ENCODE results near the gene ZNF565.

Gene ZNF565

DNA sequence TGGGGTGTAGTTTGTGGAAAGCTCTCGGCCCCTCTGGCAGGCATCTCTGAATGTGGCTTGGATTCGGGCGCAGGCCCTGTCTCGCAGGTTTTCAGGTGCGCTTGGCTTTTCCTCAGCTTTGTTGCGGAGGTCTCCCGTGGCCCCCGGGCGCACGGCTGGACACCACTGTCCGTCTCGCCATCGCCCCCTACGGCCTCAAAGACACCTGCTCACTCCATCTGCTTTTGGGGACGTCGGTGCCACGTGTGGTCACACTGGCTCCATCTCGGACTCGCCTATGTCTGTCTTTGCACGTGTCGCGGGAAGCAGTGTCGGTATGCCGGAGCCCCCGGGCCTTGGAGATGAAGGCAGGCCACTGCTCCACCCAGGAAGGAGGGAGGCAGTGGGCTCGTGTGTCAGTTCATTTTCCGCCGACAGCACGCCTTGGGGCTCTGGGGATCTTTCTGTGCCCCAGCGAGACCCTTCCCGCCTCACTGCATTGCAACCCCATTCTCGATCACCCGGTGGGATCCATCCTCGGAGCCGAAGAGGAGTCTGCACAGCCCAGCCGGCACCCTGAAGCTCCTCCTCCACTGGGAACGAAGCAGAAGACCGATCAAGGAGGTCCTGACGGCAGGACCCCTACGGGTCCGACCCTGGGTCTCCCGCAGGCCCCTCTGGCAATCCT, 42.5 kb upstream of the ZNF565 start:
- TF ChIP-seq MYC (IDR thresholded peaks at IDR 0.05; ENCODE audit: low read depth, low read length): no peak
- TF ChIP-seq, protein P1, sequence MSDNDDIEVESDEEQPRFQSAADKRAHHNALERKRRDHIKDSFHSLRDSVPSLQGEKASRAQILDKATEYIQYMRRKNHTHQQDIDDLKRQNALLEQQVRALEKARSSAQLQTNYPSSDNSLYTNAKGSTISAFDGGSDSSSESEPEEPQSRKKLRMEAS (IDR thresholded peaks at IDR 0.05; ENCODE audit: low read depth, low read length): no peak
- TF ChIP-seq POLR2A (IDR thresholded peaks at IDR 0.05; ENCODE audit: extremely low read depth, insufficient read length): no peak
- TF ChIP-seq, protein P2, sequence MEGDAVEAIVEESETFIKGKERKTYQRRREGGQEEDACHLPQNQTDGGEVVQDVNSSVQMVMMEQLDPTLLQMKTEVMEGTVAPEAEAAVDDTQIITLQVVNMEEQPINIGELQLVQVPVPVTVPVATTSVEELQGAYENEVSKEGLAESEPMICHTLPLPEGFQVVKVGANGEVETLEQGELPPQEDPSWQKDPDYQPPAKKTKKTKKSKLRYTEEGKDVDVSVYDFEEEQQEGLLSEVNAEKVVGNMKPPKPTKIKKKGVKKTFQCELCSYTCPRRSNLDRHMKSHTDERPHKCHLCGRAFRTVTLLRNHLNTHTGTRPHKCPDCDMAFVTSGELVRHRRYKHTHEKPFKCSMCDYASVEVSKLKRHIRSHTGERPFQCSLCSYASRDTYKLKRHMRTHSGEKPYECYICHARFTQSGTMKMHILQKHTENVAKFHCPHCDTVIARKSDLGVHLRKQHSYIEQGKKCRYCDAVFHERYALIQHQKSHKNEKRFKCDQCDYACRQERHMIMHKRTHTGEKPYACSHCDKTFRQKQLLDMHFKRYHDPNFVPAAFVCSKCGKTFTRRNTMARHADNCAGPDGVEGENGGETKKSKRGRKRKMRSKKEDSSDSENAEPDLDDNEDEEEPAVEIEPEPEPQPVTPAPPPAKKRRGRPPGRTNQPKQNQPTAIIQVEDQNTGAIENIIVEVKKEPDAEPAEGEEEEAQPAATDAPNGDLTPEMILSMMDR (IDR thresholded peaks at IDR 0.05; ENCODE audit: low read depth, low read length): no peak
- DNase-seq (ENCODE audit: low read depth): no peak
- no peak overlapping the region for H3K4me3 ChIP-seq (ENCODE audit: low read depth, low read length)

DNA sequence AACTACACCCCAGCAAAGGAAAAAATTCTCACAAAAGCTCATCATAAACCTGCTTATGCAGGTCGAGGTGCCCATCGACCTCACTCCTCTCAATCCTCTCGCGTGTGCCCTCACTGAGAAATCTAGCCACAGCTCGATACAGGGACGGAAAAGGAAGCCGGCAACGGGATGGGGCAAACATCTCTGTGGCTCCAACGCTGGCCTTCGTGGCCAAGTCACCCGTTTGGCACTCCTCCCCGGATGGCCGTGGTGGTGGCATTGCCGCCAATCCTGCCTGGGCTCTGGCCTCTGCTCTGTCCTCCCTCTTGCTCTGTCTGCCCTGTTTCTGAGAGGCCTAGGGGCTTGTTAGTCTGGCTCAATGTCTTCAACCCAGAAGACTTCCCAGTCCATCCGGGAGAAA, 41.6 kb upstream of the ZNF565 start:
- no peak for DNase-seq (ENCODE audit: low read depth)
- TF ChIP-seq, protein P1 (IDR thresholded peaks at IDR 0.05; ENCODE audit: low read depth, low read length): no peak
- TF ChIP-seq, protein P2 (IDR thresholded peaks at IDR 0.05; ENCODE audit: low read depth, low read length): no peak
- TF ChIP-seq MYC (IDR thresholded peaks at IDR 0.05; ENCODE audit: low read depth, low read length) (no peak), POLR2A (IDR thresholded peaks at IDR 0.05; ENCODE audit: extremely low read depth, insufficient read length) (no peak)
- no peak overlapping the region for H3K4me3 ChIP-seq (ENCODE audit: low read depth, low read length)

DNA sequence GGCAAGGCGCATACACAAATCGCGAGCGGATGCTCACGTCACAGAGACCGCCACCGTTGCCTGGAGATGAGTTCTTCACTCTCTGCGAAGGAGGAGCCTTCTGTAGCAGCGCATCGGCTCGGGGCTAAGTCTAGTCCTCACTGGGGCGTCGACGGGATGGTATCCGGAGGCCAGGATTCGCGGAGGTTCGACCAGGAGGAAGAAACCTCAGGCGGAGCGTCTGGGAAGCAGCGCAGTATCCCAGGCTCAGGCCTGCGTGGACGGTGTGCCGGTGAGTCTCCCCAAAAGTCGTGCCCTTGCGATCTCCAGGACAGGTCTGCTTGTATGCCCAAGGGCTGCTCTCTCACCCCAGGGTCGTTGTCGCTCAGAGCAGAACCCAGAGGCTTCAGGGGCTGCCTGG, 40.9 kb upstream of the ZNF565 start:
- TF ChIP-seq MYC (IDR thresholded peaks at IDR 0.05; ENCODE audit: low read depth, low read length) (no peak), POLR2A (IDR thresholded peaks at IDR 0.05; ENCODE audit: extremely low read depth, insufficient read length) (no peak)
- TF ChIP-seq, protein P2 (IDR thresholded peaks at IDR 0.05; ENCODE audit: low read depth, low read length): no peak
- TF ChIP-seq, protein P1 (IDR thresholded peaks at IDR 0.05; ENCODE audit: low read depth, low read length): no peak
- H3K4me3 ChIP-seq (ENCODE audit: low read depth, low read length): no peak overlapping the region
- no peak for DNase-seq (ENCODE audit: low read depth)

DNA sequence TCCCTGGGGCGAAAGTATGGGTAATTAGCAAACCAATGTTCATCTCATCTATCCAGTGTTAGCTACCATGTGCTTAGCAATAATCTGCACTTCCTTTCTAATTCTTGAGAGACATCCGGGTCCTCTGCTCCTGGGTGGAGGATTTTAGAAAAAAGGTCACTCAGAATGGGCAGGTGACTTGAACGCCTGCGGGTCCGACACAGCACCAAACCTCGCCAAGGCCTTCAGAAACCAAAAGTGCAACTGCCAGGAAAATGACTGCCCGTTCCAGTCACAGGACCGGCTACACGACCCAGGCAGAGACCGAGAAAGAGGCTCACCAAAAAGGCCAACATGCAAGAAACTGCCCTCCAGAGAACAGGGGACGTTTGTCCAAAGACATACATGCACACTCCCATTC, 40.4 kb upstream of the ZNF565 start:
- DNase-seq (ENCODE audit: low read depth): no peak
- TF ChIP-seq MYC (IDR thresholded peaks at IDR 0.05; ENCODE audit: low read depth, low read length) (no peak), POLR2A (IDR thresholded peaks at IDR 0.05; ENCODE audit: extremely low read depth, insufficient read length) (no peak)
- TF ChIP-seq, protein P2 (IDR thresholded peaks at IDR 0.05; ENCODE audit: low read depth, low read length): no peak
- TF ChIP-seq, protein P1 (IDR thresholded peaks at IDR 0.05; ENCODE audit: low read depth, low read length): no peak
- H3K4me3 ChIP-seq (ENCODE audit: low read depth, low read length): no peak overlapping the region

DNA sequence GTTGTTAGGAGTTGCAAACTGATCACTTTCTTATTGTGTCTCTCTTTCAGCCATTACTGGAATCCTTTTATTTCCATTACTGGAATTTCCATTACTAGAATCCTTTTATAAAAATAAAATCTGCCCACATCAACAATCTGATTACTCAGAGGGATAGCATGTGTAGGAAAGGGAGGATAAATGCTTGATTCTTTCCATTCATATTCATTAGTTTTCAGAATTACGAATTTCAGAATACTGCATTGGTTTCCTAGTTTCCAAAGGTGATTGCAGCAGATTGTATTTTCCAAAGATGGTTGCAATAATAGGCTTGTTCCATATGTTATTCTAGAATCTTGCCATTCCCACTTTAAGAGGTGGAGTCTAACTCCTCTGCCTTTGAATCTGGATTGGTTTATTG, 37.6 kb upstream of the ZNF565 start:
- TF ChIP-seq, protein P2 (IDR thresholded peaks at IDR 0.05; ENCODE audit: low read depth, low read length): no peak
- TF ChIP-seq, protein P1 (IDR thresholded peaks at IDR 0.05; ENCODE audit: low read depth, low read length): no peak
- TF ChIP-seq MYC (IDR thresholded peaks at IDR 0.05; ENCODE audit: low read depth, low read length) (no peak), POLR2A (IDR thresholded peaks at IDR 0.05; ENCODE audit: extremely low read depth, insufficient read length) (no peak)
- no peak overlapping the region for H3K4me3 ChIP-seq (ENCODE audit: low read depth, low read length)
- DNase-seq (ENCODE audit: low read depth): no peak

All from NB4 (cell line).